ENCODE results near the gene NPM1.

NPM1 gene

DNA sequence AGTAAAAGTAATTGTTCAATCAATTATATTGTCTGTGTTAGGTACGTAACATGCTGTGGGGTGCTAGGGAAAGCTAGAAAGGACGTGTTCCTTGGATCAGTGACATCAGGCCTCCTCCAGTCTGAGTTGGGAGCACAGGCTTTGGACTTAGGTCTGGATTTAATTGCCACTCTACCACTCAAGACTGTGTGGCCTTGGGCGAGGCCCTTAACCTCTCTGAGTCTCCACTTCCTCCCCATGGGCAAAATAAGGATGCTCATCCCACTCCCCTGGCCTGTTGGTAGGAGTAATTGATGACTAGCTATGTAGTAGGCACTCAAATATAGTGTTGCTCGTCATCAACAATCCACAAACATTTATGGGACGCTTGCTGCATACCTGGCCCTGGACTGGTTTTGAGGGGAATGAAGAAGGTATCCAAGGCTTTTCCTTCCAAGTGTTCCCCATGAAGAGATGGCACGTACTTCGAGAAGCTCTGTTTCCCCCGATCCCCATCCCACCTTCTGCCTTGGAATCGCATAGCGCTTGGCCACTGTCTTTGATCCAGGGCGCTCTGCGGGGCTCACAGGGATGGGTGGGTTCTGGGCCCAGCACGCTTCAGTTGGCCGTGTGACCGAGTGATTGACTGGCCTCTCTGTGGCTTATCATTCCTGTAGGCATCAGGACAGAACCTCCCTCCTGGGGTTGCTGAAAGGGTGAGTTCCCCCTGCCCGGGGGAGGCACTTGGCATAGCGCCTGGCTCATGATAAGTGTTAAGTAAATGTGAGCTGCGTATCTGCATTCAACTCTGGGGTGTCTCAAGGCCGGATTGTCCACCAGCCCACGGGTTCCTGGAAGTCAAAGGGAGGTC is 39.9 kb downstream of the NPM1 start:
- no peak for DNase-seq (ENCODE audit: low read depth in 4 of 4, low spot score in 1 of 4)

DNA sequence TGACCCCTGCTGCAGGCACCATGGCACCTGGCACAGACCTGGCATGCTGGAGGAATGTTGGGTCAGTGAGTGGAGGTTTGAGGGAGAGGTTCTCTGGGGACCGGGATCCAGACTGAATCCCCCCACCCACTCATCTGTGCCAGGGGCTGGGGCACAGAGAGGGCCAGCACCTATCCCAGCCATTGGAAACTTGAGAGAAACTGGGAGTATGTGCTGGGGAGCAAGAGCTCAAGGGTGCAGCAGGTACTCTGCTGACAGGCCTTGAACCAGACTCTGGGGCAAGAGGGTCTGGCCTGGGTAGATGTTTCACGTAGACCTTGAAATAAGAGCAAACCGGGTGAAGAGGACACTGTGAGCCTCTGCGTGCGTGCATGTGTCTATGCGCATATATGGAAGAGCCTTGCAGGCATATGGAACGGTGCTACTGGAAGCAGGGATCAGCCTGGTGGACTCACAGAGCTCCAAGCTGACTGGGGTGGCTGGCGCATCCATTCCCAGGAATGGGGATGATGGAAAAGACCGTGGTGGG is 40.6 kb downstream of the NPM1 start:
- DNase-seq (ENCODE audit: low read depth in 4 of 4, low spot score in 1 of 4): no peak

DNA sequence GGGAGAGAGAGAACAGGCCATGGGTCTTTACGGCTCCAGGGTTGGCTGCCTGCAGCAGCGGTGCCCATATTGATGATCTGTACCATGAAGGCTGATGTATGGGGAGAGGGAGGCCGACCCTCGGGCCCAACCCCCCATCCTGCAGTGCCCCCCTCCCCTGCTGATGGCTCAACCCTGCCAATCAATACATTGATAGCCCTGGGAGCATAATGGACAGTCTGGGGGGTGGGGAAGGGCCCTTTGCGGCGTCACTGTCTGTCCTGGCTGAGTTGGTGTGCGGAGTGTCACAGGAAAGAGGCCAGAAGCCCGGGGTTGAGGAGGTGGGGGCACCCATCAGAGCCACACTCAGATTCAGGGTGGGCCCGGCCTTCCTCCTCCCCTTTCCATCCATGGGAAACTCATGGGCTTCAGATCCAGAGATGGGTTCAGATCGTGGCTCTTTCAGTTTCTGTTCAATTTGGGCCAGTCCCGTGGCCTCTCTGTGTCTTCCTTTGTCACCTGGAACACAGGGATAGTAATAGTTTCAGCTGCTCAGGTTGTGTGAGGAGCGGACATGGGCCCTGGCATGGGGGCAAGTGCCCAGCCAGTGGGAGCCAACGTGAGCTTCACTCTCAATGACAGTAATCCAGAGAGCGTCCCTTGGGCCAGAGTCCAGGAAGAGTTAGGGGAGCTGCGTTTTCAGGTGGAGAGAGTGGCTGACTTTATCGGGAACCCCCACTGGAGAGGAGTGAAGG is 41.3 kb downstream of the NPM1 start:
- no peak for DNase-seq (ENCODE audit: low read depth in 4 of 4, low spot score in 1 of 4)

DNA sequence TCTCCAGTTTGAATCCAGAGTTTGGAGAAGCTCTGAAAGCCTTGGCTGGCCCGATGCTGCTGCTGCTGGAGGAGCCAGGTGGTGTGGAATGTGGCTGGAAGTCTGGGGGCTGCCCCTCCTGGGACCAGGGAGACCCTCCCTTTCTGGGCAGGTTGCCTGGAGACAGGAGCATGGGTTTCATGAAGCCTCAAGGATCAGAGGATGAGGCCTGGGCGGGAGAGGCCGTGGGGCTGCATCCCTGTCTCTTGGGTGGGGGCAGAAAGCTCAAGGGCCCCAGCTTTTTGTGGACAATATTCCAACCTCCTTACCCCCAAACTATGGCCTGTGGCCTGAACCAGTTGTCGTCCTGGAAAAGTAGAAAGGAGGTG is 41.9 kb downstream of the NPM1 start:
- DNase-seq (ENCODE audit: low read depth in 4 of 4, low spot score in 1 of 4): no peak

DNA sequence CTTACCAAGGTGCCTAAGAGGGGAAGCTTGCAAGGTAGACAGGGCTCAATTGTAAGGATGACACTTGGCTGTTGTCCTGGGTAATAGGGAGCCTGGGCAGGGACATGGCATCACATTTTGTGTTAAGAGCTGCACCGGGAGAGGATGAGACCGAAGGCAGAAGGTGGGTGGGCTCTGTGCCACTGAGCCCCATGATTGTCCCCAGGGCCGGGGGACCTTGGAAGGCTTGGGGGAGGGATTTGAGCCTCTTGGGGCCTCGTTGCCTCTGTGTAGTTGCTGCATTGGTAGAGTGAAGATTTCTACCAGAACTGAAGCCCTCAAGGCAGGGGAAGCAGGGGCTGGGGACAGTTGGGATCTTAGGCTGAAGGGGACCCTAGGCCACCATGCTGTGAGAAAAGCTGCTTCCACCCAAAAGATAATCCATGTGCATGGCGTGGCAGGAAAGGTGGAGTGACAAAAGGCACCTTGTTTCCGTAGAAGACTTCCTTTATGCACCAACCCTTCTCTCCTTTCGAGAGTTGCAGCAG is 43.7 kb downstream of the NPM1 start:
- DNase-seq (ENCODE audit: low read depth in 4 of 4, low spot score in 1 of 4): no peak

DNA sequence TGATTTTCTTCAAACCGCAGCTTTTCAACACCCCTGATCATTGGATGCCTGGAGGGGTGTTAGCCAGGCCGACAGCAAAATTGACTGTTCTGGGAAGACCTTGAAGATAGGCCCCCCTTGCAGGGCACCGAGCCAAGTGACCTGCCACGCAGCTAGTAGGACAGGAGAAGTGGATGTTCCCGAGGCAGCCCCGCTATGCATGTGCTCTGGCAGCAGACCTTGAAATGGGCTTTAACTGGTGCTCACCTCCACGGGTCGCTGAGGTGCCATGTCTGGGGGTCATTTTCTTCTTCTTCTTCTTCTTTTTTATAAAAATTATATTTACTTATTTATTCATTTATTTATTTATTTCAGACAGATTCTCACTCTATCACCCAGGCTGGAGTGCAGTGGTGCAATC is 44.4 kb downstream of the NPM1 start:
- no peak for DNase-seq (ENCODE audit: low read depth in 4 of 4, low spot score in 1 of 4)

DNA sequence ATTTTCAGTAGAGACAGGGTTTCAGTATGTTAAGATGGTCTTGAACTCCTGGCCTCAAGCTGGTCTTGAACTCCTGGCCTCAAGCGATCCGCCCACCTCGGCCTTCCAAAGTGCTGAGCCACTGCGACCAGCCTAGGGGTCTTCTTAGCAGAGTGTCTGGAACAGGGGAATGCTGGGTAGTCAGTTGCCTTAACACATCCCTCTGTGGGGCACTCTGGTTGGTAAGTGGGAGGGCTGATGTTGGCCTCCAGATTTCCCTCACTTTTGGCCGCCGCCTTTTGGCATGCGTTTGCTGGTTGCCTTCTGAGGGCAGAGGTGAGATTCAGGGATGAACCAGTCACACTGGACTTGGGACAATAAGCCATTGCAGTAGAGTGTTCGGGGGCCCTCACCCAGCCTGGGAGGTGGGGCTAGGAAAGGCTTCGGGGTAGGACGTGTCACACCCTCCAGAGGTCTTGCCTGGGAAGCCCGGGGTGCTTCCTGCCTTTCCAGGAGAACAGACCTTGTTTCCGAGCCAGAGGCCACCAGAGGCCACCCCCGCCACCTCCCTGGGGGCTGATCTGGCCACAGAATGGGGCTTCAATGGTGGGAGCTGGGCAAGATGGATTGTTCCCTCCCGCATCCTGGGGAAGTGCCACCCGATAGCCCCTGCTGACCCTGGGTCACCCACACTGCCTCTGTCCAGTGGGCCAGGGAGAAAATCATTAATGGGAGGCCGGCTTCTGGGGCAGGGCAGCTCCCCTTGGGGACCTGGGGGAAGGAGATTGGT is 45.1 kb downstream of the NPM1 start:
- DNase-seq (ENCODE audit: low read depth in 4 of 4, low spot score in 1 of 4): no peak

DNA sequence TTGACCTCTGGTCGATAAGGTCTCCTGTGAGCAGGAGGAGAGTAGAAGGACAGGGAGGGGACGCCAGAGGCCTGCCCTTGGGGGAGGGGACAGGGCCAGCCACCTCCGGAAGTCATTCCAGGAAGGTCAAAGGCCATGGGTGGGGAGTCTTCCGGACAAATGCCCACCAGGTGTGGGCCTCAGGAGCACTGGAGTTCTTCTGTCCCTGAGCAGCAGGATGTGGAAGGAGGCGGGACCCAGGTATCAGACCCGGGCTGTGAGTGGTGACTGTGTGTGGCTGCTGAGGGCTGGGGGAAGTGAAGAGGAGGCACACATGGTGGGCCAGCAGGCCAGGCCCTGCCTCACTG is 45.7 kb downstream of the NPM1 start:
- no peak for DNase-seq (ENCODE audit: low read depth in 4 of 4, low spot score in 1 of 4)

DNA sequence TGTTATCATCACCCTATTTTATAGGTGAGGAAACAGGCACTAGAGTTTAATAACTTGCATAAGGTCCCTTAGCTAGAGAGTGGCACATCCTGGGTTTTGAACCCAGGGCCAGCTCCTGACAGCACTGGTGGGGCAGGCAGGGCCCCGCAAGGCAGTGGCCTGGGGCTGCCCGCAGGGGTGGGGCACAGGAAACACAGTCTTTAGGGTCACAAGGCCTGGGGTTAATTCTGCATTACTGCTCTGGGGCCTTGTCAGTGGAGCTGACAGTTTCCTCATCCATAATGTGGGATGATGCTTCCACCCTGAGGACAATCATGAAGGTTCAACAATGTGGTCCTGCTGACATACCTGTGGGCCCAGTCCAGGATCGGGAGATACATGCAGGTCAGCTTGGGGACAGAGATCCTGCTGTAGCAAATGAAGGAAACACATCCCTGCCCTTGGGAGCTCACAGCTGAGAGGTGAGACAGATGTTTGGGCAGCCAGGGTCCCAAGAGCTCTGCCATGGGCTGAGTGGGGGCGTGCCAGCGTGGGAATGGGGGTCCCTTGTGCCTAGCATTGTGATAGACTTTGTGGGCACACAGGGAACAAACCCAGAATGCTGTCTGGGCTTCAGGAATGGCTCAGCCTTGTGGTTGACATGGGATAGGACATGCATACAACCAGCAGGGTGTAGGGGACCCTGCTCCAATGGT is 46.5 kb downstream of the NPM1 start:
- DNase-seq (ENCODE audit: low read depth in 4 of 4, low spot score in 1 of 4): no peak

DNA sequence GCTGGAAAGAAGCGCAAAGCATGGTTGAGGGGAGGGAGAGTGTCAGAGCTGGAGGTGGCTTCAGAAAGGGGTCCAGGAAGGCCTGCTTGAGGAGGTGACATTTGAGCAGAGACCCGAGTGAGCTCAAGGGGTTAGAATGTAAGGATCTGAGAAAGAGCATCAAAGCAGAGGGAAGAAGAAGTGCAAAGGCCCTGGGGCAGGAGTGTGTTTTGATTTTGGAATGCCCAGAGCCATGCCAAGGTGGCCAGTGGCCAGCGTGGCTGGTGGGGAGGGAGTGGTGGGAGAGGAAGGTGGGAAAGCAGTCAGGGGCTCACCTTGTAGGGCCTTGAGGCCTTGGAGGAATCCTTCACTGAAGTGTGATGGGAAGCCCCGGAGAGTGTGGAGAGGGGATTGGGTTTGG is 47.2 kb downstream of the NPM1 start:
- DNase-seq (ENCODE audit: low read depth in 4 of 4, low spot score in 1 of 4): no peak

DNA sequence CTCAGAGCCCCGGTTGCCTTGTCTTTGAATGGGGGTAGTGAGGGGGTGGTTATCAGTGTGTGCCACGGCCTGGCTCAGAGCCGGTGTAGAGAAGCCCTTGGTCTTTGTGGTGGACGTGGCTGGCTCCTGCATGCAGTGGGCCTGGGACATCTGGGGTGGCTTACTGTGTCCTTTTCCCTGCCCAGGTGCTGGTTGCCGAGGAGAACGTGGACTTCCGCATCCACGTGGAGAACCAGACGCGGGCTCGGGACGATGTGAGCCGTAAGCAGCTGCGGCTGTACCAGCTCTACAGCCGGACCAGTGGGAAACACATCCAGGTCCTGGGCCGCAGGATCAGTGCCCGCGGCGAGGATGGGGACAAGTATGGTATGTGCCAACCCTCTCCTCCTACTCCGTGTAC is 48.3 kb downstream of the NPM1 start:
- DNase-seq (ENCODE audit: low read depth in 4 of 4, low spot score in 1 of 4): no peak

DNA sequence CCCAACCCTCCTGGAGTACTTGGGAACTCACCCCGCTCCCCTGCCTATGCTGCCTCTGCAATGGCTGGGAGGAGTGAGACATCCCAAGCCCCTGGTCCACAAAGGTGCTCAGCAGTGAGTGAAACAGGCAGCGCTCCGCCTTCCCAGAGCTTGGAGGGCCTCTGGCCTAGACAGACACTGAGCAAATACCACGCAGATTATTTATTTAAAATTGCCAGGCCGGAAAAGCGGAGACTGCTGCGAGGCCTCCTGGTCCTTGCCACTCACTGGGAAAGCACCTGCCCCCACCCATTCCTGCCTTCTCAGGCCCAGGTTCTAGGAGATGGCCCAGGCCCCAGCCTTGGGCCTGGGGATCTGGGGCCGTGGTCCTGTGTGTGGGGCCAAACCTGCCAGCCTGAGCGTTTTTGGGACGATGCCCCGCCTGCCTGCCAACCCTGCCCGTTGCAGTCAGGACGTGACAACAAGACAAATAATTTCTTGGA is 49.2 kb downstream of the NPM1 start:
- DNase-seq (ENCODE audit: low read depth in 4 of 4, low spot score in 1 of 4): no peak

DNA sequence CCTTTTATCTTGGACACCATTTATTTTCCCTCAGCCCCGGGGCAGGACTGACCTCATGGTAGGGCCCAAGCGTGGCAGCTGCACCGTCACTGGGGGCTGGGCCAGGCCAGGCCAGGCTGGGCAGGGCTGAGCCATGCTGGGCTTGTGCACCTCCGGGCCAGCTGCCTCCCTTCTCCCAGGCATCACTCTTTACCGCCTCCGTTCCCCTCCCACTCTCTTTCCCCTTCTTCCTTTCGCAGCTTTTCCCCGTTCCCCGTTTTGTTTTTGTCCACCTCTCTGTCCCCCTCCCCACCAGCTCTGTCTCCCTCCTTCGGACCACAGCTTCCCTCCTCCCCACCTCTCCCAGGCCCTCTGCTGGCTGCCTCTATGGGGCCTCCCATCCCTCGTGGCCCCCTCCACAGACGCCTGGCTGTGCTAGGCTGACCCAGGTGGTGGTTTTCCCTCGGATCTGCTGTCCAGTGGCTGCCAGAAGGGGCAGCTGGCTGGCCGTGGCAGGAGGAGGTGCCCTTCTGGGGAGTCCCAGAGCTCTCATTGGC is 49.7 kb downstream of the NPM1 start:
- DNase-seq (ENCODE audit: low read depth in 4 of 4, low spot score in 1 of 4): no peak

DNA sequence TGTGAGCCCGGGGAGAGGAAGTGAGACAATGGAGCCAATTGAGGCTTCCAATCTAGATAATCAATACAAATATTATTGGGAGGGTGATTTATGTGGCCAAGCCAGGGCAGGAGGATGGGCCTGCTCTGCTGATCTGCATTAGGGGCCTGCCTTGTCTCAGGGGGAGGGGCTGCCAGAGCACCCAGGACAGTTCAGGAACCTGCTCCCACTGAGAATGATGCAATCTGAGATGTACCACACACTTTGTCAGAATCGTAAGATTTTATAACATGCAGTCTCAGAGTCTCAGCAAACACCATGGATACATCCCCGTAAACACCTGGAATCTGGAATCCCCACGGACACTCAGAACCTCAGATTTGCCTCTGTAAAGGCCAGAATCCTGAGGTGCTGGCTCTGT is 51.1 kb downstream of the NPM1 start:
- DNase-seq (ENCODE audit: low read depth in 4 of 4, low spot score in 1 of 4): no peak

DNA sequence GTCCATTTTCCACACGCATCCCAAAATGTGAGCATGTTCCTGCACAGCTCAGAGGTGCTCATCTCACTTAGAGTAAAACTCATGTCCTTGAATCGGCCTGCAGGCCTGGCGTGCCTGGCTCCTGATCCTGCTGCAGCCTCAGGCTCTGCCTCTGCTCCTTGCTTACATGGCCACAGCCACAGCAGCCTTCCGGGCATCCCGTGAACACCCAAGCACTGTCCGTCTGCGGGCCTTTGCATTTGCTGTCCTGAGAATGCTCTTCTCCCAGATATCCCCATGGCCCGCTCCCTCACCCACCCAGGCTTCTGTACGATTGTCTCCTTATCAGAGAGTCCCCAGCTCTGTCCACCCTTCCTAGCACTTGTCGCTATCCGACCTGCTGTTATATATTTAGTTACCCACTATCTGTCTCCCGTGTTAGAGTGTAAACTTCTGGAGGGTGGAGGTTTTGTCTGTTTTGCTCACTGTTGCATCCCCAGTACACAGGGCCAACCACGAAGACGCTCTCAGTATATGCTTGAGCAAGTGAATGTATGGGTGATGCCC is 53.7 kb downstream of the NPM1 start:
- DNase-seq (ENCODE audit: low read depth in 4 of 4, low spot score in 1 of 4): no peak

DNA sequence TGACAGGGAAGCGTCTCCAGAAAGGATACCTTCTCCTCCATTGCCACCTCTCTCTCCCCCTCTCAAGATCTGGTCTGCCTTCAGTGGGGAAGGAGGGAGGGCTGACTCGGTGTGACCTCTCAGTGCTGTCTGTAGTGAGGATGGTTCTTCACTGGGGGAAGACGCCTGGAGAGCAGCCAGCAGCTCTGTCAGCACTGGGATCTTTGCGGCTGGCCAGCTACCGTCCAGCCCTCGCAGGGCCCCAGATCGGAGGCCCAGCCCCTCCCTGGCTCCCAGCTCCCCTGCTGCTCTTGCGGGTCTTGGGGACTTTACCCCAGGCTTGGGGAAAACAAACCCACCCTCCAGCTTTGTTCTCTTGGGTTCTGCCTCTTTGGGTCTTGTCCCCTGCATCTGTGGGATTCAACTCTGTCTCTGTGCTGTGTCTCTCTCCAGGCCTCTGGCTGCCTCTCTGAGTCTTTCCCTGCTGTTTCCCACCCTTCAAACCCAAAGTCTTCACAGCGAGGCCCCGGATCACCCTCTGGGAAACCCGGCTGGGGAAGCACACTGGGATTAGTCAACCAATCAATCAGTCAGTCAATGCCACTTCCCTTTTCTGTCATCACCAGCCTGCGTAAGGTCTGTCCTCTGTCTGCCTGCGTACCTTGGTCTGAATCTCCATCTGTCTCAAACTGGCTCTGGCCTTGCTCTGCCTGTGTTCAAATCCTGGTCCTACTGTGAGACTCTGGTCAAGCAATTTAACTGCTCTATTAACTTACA is 54.8 kb downstream of the NPM1 start:
- DNase-seq (ENCODE audit: low read depth in 4 of 4, low spot score in 1 of 4): no peak

DNA sequence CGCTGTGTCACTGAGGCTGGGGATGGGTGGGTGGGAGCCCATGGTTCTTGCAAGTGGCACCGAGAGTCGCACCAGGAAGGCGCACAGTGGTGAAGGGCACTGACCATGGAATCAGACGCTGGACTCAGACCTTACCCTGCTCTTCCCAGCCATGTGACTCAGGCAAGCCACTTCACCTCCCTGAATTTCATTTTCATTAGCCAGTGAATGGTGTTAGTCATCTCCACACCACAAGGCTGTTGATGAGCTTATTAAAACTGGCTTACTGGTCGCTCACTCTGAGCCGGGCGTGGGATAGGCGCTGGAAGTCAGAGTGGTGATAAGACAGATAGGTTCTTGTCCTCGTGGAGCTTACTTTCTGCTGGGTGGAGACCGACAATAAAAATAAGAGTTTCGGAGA is 56.9 kb downstream of the NPM1 start:
- DNase-seq (ENCODE audit: low read depth in 4 of 4, low spot score in 1 of 4): no peak

DNA sequence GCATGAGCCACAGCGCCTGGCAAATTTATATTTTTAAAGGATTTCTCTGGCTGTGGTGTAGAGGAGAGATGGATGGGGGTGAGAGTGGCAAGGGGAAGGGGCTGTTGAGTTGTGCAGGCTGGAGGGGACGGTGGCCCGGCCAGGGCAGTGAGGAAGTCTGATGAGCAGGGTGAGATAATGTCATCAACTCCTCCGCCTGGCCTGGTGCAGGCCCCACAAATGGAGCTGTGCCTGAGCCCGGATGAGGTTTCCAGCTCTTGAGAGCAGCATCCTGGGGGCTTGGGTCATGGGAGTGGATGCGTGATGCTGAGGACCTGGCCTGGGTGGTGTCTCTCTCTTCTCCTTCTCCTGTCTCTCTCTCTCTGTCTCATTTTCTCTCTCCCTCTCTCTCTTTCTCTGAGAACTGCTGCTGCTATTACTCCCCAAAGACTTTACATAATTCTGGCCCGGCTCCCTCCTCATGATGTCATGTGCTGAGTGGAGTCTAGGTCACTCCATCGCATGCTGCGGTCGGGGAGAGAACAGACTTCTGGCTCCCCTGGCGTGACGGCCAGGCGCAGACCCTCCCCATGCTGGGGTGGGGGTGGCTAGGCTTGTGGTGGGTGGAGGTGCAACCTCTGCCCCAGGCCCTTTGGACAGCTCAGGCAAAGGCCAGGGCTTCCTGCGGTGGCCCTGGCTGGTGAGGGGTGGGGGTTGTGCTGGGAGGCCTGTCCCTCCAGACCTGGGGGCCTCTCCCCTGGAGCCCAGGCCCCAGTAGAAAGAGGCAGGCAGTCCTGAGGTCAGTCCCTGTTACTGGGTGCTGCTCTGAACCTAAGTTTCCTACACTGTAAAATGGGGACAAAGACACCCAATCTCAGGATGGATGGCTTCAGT is 58.2 kb downstream of the NPM1 start:
- DNase-seq (ENCODE audit: low read depth in 4 of 4, low spot score in 1 of 4): no peak

DNA sequence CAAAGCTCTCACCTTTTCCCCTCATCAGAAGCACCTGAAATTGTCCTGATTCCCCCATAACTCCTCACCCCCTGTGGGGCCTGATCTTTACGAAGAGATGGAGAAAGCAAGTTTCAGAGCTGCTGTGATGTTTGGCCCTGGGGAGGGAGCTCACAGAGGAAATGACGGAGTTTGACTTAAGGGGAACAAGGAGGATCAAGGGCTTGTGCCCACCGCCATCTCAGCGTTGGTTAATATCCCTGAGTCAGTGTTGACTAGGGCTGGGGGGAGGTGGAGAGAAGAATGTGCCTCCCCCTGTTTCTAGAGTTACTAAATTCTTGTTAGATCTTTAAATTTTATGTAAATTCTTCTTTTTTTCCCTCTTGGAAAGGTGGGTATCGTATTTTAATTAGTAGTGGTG is 59.6 kb downstream of the NPM1 start:
- no peak for DNase-seq (ENCODE audit: low read depth in 4 of 4, low spot score in 1 of 4)
